ENCODE results near the gene NUCKS1. TPM values are rescaled to one million over a fixed set of nuclear protein-coding genes. Genes with fewer than 3 reads are reported as not detected.

The NUCKS1 gene
- total and polyA plus RNA-seq, 2 of the 13 experiments (the other 11 are each of a cell fraction or from before 2014, with no cell fraction given) = 35.5 to 117 TPM

DNA sequence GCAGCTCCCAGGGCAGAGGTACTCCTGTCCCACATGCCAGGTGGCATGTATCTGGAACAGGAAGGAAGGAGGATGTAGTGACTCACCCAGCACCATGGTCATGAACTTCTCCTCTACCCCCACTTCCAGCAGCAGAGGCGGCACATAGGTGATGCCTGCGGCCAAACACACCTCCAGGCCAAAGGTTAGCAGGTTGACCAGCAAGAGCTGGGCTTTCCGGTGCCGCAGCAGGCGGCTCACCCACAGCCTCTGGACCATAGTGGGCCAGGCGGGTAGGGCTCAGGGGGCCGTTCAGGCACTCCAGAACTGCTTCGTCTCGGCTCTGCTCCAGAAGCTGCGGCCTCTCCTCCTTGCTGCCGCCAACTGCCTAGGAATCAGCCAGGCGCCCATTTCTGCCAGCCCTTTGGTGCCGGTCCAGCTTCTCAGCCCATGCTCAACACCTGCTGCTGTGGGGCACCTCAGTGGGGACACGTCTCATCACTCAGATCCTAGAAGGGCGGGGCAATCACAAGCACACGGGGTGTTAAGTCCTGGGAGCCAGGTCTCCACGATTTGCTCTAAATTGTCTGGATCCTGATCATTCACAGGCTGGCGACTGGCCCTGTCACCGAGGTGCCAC is 85.5 kb downstream of the NUCKS1 start (continued):
- TF ChIP-seq ZNF280D (CRISPR knock-in tag; IDR thresholded peaks at IDR 0.05) = no peak
- TF ChIP-seq, protein P1, sequence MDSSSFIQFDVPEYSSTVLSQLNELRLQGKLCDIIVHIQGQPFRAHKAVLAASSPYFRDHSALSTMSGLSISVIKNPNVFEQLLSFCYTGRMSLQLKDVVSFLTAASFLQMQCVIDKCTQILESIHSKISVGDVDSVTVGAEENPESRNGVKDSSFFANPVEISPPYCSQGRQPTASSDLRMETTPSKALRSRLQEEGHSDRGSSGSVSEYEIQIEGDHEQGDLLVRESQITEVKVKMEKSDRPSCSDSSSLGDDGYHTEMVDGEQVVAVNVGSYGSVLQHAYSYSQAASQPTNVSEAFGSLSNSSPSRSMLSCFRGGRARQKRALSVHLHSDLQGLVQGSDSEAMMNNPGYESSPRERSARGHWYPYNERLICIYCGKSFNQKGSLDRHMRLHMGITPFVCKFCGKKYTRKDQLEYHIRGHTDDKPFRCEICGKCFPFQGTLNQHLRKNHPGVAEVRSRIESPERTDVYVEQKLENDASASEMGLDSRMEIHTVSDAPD (CRISPR knock-in tag; IDR thresholded peaks at IDR 0.05) = peak; percentile 77
- no peak for TF ChIP-seq NFYB (CRISPR knock-in tag; IDR thresholded peaks at IDR 0.05)
- TF ChIP-seq GATAD2A (CRISPR knock-in tag; IDR thresholded peaks at IDR 0.05) = peak; percentile 45; the same call in 1 of the 2 replicates
- TF ChIP-seq, protein P2, sequence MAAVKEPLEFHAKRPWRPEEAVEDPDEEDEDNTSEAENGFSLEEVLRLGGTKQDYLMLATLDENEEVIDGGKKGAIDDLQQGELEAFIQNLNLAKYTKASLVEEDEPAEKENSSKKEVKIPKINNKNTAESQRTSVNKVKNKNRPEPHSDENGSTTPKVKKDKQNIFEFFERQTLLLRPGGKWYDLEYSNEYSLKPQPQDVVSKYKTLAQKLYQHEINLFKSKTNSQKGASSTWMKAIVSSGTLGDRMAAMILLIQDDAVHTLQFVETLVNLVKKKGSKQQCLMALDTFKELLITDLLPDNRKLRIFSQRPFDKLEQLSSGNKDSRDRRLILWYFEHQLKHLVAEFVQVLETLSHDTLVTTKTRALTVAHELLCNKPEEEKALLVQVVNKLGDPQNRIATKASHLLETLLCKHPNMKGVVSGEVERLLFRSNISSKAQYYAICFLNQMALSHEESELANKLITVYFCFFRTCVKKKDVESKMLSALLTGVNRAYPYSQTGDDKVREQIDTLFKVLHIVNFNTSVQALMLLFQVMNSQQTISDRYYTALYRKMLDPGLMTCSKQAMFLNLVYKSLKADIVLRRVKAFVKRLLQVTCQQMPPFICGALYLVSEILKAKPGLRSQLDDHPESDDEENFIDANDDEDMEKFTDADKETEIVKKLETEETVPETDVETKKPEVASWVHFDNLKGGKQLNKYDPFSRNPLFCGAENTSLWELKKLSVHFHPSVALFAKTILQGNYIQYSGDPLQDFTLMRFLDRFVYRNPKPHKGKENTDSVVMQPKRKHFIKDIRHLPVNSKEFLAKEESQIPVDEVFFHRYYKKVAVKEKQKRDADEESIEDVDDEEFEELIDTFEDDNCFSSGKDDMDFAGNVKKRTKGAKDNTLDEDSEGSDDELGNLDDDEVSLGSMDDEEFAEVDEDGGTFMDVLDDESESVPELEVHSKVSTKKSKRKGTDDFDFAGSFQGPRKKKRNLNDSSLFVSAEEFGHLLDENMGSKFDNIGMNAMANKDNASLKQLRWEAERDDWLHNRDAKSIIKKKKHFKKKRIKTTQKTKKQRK (IDR thresholded peaks at IDR 0.05; ENCODE audit: low read length) = no peak
- peak; percentile 42 for TF ChIP-seq SKI (IDR thresholded peaks at IDR 0.05; ENCODE audit: partially characterized antibody)
- peak; percentile 32; the same call in 1 of the 2 replicates for TF ChIP-seq HNF4A (CRISPR knock-in tag; IDR thresholded peaks at IDR 0.05)
- TF ChIP-seq, protein P3, sequence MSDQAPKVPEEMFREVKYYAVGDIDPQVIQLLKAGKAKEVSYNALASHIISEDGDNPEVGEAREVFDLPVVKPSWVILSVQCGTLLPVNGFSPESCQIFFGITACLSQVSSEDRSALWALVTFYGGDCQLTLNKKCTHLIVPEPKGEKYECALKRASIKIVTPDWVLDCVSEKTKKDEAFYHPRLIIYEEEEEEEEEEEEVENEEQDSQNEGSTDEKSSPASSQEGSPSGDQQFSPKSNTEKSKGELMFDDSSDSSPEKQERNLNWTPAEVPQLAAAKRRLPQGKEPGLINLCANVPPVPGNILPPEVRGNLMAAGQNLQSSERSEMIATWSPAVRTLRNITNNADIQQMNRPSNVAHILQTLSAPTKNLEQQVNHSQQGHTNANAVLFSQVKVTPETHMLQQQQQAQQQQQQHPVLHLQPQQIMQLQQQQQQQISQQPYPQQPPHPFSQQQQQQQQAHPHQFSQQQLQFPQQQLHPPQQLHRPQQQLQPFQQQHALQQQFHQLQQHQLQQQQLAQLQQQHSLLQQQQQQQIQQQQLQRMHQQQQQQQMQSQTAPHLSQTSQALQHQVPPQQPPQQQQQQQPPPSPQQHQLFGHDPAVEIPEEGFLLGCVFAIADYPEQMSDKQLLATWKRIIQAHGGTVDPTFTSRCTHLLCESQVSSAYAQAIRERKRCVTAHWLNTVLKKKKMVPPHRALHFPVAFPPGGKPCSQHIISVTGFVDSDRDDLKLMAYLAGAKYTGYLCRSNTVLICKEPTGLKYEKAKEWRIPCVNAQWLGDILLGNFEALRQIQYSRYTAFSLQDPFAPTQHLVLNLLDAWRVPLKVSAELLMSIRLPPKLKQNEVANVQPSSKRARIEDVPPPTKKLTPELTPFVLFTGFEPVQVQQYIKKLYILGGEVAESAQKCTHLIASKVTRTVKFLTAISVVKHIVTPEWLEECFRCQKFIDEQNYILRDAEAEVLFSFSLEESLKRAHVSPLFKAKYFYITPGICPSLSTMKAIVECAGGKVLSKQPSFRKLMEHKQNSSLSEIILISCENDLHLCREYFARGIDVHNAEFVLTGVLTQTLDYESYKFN (CRISPR knock-in tag; conservative IDR thresholded peaks at IDR 0.05) = peak; percentile 74
- TF ChIP-seq HOXA9 (CRISPR knock-in tag; IDR thresholded peaks at IDR 0.05; ENCODE audit: borderline replicate concordance) = no peak
- no peak for TF ChIP-seq HMG20A (CRISPR knock-in tag; IDR thresholded peaks at IDR 0.05; ENCODE audit: borderline replicate concordance)
- no peak; the same call in 1 of the 2 replicates for TF ChIP-seq HOXA3 (CRISPR knock-in tag; IDR thresholded peaks at IDR 0.05)
- TF ChIP-seq ZNF598 (CRISPR knock-in tag; IDR thresholded peaks at IDR 0.05; ENCODE audit: borderline replicate concordance) = no peak
- TF ChIP-seq ETV6 (CRISPR knock-in tag; conservative IDR thresholded peaks at IDR 0.05) = no peak
- TF ChIP-seq POLR2A (IDR thresholded peaks at IDR 0.05; ENCODE audit: insufficient read depth in 1 of 2, low read depth in 2 of 2, low read length in 2 of 2) = no peak
- no peak for TF ChIP-seq HNRNPLL (IDR thresholded peaks at IDR 0.05; ENCODE audit: low read depth, low read length, poor library complexity, severe bottlenecking)
- TF ChIP-seq ZSCAN21 (CRISPR knock-in tag; IDR thresholded peaks at IDR 0.05; ENCODE audit: borderline replicate concordance) = no peak
- TF ChIP-seq ZNF746 (CRISPR knock-in tag; IDR thresholded peaks at IDR 0.05) = no peak
- TF ChIP-seq, protein P4, sequence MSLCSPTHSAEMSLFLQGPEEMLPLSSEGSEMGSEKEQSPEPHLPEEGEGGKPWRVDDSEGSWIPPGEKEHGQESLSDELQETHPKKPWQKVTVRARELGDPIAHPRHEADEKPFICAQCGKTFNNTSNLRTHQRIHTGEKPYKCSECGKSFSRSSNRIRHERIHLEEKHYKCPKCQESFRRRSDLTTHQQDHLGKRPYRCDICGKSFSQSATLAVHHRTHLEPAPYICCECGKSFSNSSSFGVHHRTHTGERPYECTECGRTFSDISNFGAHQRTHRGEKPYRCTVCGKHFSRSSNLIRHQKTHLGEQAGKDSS (CRISPR knock-in tag; IDR thresholded peaks at IDR 0.05; ENCODE audit: borderline replicate concordance, low read depth) = no peak

All from HepG2 (cell line).